ENCODE results near the gene ST6GAL1.

GRCh38 chr3:186882150-186882524 lies 48.2 kb upstream of the ST6GAL1 start:
- TF ChIP-seq GATA2 (IDR thresholded peaks at IDR 0.05; ENCODE audit: low read depth, low read length), result no peak
- no peak for TF ChIP-seq GATA3 (IDR thresholded peaks at IDR 0.05; ENCODE audit: low read depth, low read length)
